HS-27A (cell line): ENCODE data around the gene MTRF1.
"Not testable (repeated sequence)": the region's sequence is repeated elsewhere in the genome, so short reads cannot be mapped to it uniquely, and the experiment has no call there.

Experiments used
- DNase-seq: peaks from one replicate; pipeline ENCODE4 v3.0.0-alpha.2; 2012; ENCODE audit warnings: low read depth, missing footprints

The MTRF1 gene

DNA sequence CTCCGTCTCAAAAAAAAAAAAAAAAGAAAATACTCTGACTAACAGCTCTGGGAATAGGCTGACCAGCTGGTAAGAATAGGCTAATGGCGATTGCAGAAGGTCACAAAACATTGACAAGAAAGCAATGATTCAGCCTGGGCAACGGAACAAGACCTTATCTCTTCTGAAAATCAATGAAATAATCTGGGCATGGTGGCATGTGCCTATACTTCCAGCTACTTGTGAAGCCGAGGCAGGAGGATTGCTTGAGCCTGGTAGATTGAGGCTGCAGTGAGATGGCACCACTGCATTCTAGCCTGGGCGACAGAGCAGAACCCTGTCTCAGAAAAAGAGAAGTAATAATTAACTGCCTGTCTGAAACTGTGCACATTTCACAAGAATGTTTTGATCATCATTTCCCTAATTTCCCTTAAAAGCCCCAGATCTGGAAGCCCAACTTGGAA is 18.8 kb upstream of the MTRF1 start:
- no peak for DNase-seq

GRCh38 chr13:41279156-41279555 is 15.8 kb upstream of the MTRF1 start:
- DNase-seq: not testable (repeated sequence)

DNA sequence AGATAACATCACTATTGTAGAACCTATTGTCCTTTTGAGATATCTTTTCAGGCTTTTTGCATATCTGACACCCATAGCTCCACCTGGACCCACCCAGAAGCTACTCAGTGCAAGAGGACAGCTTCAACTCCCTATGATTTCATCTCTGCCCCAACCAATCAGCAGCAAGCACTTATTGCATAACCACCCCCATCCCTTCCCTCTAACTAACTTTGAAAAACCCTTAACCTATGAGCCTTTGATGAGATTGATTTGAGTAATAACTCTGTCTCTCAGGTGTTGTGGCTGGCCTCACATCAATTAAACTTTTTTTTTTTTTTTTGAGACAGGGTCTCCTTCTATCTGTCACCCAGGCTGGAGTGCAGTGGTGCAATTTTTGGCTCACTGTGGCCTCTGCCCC is 13.4 kb upstream of the MTRF1 start:
- no peak for DNase-seq

DNA sequence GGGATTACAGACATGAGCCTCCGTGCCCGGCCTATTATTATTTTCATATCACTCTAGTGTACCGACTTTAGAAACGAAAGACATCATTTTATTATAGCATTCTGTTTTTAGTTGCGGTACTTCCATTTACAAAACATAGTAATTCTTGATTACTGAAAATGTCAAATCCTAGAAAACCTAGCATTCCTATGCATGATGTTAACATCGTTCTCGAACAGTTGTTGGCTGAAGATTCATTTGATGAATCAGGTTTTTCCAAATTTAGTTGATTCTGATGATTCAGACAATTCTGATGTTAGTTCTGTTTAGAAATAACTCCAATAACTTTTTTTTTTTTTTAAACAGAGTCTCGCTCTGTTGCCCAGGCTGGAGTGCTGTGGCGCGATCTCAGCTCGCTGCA is 11.5 kb upstream of the MTRF1 start:
- DNase-seq: no peak

DNA sequence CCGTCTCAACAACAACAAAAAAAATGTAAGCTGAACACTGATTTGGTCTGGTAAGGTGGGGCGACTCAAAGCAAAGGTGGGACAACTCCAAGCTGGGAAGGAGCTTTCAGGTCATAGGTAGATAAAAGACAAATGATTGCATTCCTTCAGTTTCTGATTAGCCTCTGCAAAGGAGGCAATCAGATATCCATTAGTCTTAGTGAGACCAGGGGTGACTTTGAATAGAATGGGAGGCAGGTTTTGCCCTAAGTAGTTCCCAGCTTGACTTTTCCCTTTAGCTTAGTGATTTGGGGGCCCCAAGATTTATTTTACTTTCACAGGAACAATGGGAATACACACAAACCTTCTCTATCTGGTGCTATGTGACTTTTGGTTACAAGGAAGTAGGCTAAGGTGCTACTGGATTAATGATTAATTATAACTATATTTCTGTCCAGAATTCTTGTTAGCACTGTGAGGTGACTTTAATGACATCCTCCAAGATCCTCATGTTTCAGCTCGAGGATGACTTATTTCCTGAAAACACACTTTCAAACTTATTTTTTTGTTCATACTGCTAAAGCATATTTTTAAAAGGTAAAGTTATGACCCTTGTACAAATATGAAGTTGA is 10.6 kb upstream of the MTRF1 start:
- DNase-seq: no peak

- no peak for DNase-seq
Measured at GRCh38 chr13:41271456-41272285, 8.3 kb upstream of the MTRF1 start.

DNA sequence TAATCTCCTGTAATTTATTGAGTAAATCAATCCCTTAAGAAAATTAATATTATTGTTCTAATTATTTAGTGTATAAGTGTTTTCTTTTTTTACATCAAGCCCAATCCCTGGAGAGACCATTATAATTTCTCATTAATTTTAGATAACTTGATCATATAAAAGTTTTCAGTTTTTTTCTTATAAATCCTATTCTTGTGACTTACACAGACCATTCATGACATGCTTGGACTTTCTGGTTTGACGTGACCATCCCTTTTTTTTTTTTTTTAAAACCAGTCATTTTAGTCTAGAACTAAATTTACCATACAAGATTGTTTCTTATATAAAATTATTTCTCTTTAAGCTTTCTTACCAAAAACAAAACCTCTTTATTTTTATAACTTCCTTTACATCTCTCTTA is 5.4 kb upstream of the MTRF1 start:
- DNase-seq: no peak

GRCh38 chr13:41267106-41267505 is 3.7 kb upstream of the MTRF1 start:
- no peak for DNase-seq

DNA sequence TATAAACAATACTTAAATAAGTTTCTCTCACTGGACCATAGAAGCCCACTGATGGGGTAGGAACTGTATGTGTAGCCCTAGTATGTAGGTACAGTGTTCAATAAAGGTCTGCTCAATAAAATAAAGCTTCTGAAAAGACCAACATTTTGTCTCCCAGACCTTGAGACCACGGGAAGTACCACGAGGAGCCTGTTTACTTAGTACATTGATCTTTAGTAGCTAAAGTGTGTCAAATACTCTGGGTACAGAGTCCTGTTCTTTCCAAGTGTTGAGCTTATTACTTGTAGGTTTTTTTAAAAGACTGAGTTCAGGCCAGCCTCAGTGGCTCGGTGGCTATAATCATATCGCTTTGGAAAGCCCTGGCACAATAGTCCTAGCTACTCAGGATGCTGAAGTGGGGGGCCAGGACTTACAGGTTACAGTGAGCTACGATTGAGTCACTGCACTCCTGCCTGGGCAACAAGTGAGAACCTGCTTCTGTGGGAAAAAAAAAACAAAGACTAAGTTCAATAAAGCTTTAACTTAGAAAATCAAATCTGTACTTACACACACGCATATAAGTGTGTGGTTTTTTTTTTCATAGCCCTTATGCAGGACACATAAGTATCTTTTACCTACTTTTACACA is 3.4 kb downstream of the MTRF1 start:
- DNase-seq: no peak

DNA sequence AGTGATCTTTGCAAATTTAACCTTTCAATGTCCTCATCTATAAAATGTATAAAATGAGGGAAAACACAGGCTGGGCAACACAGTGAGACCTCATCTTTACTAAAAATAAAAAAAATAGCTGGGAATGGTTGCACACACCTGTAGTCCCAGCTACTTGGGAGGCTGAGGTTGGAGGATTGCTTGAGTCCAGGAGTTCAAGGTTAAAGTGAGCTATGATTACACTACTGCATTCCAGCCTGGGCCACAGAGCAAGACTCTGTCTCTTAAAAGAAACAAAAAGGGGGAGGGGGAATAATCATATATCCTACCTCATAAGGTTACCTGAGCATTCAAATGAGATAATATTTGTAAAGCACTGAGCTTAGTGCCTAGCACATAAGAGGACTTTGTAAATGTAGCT is 5.8 kb downstream of the MTRF1 start:
- DNase-seq: no peak

DNA sequence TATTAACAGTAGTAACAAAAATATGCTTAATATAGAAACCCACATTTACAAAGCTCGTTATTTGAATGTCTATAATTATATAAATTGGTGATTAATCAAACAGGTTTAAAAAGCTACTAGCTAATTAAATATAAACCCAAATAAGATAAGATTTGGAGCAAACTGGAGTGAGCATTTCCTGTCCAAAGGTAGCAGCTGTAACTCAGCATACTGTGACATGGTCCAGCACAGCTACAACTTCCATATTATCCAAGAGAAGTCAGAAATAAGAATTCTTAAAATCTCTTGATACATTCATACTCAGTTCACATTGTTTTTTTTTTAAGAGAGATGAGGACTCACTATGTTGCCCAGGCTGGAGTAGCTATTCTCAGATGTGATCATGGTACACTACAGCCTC is 8.5 kb downstream of the MTRF1 start:
- no peak for DNase-seq

- DNase-seq: no peak
Measured at GRCh38 chr13:41250993-41251392, 12.4 kb downstream of the MTRF1 start.

DNA sequence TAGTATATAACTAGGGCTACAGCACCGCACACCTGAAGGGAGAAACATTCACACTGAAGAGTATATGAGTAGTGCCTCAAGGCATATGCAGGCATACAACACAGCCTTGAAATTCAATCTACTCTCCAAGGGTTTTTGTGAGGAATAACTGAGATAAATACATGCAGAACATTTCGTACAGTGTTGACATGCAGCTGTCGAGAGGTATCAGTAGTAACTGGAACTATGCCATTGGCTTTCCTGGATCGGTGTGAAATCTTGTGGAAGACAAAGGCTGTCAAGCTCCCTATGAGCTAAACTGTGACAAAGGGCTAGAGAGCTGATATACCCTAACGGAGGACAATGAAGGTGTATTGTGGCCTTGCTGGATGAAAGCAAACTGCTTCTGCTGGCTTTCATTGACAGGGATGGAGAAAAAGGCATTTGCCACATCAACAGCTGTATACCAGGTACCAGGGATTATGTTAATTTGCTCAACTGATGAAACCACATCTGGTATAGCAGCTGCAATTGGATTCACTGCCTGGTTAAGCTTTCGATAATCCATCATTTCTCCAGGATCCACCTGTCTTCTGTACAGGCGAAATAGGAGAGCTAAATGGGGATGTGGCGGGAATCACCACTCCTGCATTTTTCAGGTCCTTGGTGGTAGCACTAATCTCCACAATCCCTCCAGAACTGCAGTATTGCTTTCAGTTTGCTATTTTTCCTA is 16.3 kb downstream of the MTRF1 start:
- no peak for DNase-seq

- DNase-seq: no peak
Measured at GRCh38 chr13:41244556-41244955, 18.8 kb downstream of the MTRF1 start.

DNA sequence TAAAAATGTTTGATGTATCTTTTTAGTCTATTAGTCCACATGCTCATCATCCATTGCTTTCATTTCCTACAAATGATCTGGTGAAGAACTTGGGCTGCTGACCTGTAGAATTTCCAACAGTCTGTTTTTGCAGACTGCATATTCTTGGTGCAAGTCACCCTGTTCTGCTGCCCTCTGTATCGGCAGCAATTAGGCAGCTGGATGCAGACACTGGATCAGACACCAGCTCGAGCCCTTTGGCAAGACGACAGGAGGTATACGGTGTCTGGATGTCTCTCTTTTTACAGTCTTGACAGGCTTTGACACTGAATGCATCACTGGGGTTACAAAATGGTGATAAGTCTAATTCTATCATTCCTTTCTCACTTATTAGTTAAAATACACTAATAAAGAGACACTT is 21.8 kb downstream of the MTRF1 start:
- no peak for DNase-seq

GRCh38 chr13:41236369-41236768 is 27.0 kb downstream of the MTRF1 start:
- no peak for DNase-seq

- DNase-seq: no peak
Measured at GRCh38 chr13:41232578-41233480, 30.5 kb downstream of the MTRF1 start.

- no peak for DNase-seq
Measured at GRCh38 chr13:41231786-41232185, 31.6 kb downstream of the MTRF1 start.

- no peak for DNase-seq
Measured at GRCh38 chr13:41231025-41231677, 32.2 kb downstream of the MTRF1 start.

DNA sequence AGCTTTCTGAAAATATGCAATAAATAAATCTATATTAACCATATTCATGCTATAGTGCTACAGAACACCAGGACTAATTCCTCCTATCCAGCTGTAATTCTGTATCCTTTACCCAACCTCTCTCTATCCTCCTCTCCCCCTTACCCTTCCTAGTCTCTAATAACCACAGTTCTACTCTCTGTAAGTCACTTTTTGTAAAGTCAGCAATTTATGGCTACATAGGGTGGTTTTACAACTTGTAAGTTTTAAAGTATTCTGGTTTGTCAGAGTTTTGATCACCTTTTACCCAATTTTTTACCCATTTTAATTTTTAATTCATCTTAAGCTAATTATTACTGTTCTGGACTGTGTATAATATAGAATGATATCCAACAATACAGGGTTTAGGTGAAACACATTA is 34.0 kb downstream of the MTRF1 start:
- DNase-seq: no peak
